ENCODE results near the gene ST7.

GRCh38 chr7:116986611-116987565 is 33.6 kb downstream of the ST7 start:
- TF ChIP-seq CTCF (IDR thresholded peaks at IDR 0.05) (no peak), POLR2AphosphoS5 (IDR thresholded peaks at IDR 0.05) (no peak)

Measured in transverse colon (tissue), 4 donors.